Stimulated activated CD4-positive, alpha-beta T cell treated with anti-CD3 and anti-CD28 coated beads, Interleukin-4, amount 100 ng/mL, for 48 hours (primary cell): Measurements from ENCODE around the gene PSPH.

Experiments used
- DNase-seq, 2 donors: peaks; one replicate each; pipeline ENCODE4 v3.0.0-alpha.2; 2020; ENCODE audit warnings: low read depth in 2 of 2

PSPH gene

GRCh38 chr7:56007167-56007652 is 44.0 kb downstream of the PSPH start:
- no peak for DNase-seq

- no peak for DNase-seq
These were observed 47.5 kb downstream of the PSPH start for GRCh38 chr7:56003749-56004148.

GRCh38 chr7:55996856-55997500 is 54.3 kb downstream of the PSPH start:
- DNase-seq = no peak

GRCh38 chr7:55992346-55992745 is 58.9 kb downstream of the PSPH start:
- DNase-seq = no peak

GRCh38 chr7:55983537-55983936 is 67.7 kb downstream of the PSPH start:
- DNase-seq = no peak

- DNase-seq = no peak
These were observed 71.0 kb downstream of the PSPH start for GRCh38 chr7:55980266-55980665.

- DNase-seq = no peak
These were observed 73.4 kb downstream of the PSPH start for GRCh38 chr7:55977831-55978230.

- DNase-seq = no peak
These were observed 75.1 kb downstream of the PSPH start for GRCh38 chr7:55975988-55976633.

- no peak for DNase-seq
These were observed 77.4 kb downstream of the PSPH start for GRCh38 chr7:55973747-55974250.

GRCh38 chr7:55970978-55971377 is 80.3 kb downstream of the PSPH start:
- DNase-seq = no peak

GRCh38 chr7:55970561-55970960 is 80.7 kb downstream of the PSPH start:
- no peak for DNase-seq

- no peak for DNase-seq
These were observed 81.9 kb downstream of the PSPH start for GRCh38 chr7:55969391-55969790.

GRCh38 chr7:55966851-55967250 is 84.4 kb downstream of the PSPH start:
- DNase-seq = no peak

- no peak for DNase-seq
These were observed 85.3 kb downstream of the PSPH start for GRCh38 chr7:55965805-55966421.

- no peak for DNase-seq
These were observed 86.2 kb downstream of the PSPH start for GRCh38 chr7:55965100-55965470.

GRCh38 chr7:55964261-55965099 is 86.8 kb downstream of the PSPH start, which contains the start of gene NIPSNAP2:
NIPSNAP2 (plus strand) TSS chr7:55964585; CDS start chr7:55964610, 25 bp downstream.
- DNase-seq = peak; percentile 46 to 51

GRCh38 chr7:55963584-55964168 is 87.6 kb downstream of the PSPH start:
- no peak for DNase-seq

- no peak for DNase-seq
These were observed 89.2 kb downstream of the PSPH start for GRCh38 chr7:55962014-55962413.
